T-helper 1 cell treated with Interleukin-12 subunit alpha and Interleukin-12 subunit beta and Interleukin-4 antibody, amounts not matched to agents 30 μg/mL and 1 μg/mL, for 36 hours (primary cell): ENCODE data around the gene ERBB4.

Experiments
- H3K27ac Mint-ChIP-seq: one replicate; pipeline ENCODE4 v1.8.0; 2021; ENCODE audit warnings: mild to moderate bottlenecking, mixed read lengths
- H3K27me3 Mint-ChIP-seq: one replicate; pipeline ENCODE4 v1.8.0; 2021; ENCODE audit warnings: low read depth, mixed read lengths
- H3K36me3 Mint-ChIP-seq: one replicate; pipeline ENCODE4 v1.8.0; 2021; ENCODE audit warnings: low read depth, mixed read lengths
- H3K4me1 Mint-ChIP-seq: one replicate; pipeline ENCODE4 v1.8.0; 2021; ENCODE audit warnings: low read depth, mixed read lengths
- H3K4me3 Mint-ChIP-seq: one replicate; pipeline ENCODE4 v1.8.0; 2021; ENCODE audit warnings: mild to moderate bottlenecking, moderate library complexity, mixed read lengths
- H3K9me3 Mint-ChIP-seq: one replicate; pipeline ENCODE4 v1.8.0; 2021; ENCODE audit warnings: mixed read lengths

ERBB4 gene

GRCh38 chr2:211367711-211368110 lies 1170.9 kb downstream of the ERBB4 start:
- no peak overlapping the region for H3K27ac Mint-ChIP-seq
- no peak overlapping the region for H3K4me3 Mint-ChIP-seq
- H3K9me3 Mint-ChIP-seq, result no peaks in the 10 kb centered on the region
- no peaks in the 10 kb centered on the region for H3K4me1 Mint-ChIP-seq
- no peaks in the 10 kb centered on the region for H3K27me3 Mint-ChIP-seq
- H3K36me3 Mint-ChIP-seq, result no peaks in the 10 kb centered on the region

GRCh38 chr2:211367293-211367692 lies 1171.3 kb downstream of the ERBB4 start:
- no peak overlapping the region for H3K27ac Mint-ChIP-seq
- no peaks in the 10 kb centered on the region for H3K36me3 Mint-ChIP-seq
- H3K9me3 Mint-ChIP-seq, result no peaks in the 10 kb centered on the region
- no peaks in the 10 kb centered on the region for H3K27me3 Mint-ChIP-seq
- no peaks in the 10 kb centered on the region for H3K4me1 Mint-ChIP-seq
- no peak overlapping the region for H3K4me3 Mint-ChIP-seq

- no peaks in the 10 kb centered on the region for H3K27me3 Mint-ChIP-seq
- H3K27ac Mint-ChIP-seq, result no peak overlapping the region
- H3K36me3 Mint-ChIP-seq, result no peaks in the 10 kb centered on the region
- H3K9me3 Mint-ChIP-seq, result no peaks in the 10 kb centered on the region
- H3K4me3 Mint-ChIP-seq, result no peak overlapping the region
- H3K4me1 Mint-ChIP-seq, result no peaks in the 10 kb centered on the region
These were observed 1173.7 kb downstream of the ERBB4 start for GRCh38 chr2:211364911-211365310.

GRCh38 chr2:211361383-211361782 lies 1177.2 kb downstream of the ERBB4 start:
- Mint-ChIP-seq H3K27ac (no peak overlapping the region), H3K36me3 (no peaks in the 10 kb centered on the region), H3K4me3 (no peak overlapping the region), H3K9me3 (no peaks in the 10 kb centered on the region), H3K4me1 (no peaks in the 10 kb centered on the region), H3K27me3 (no peaks in the 10 kb centered on the region)

- H3K27me3 Mint-ChIP-seq, result no peaks in the 10 kb centered on the region
- no peak overlapping the region for H3K27ac Mint-ChIP-seq
- no peaks in the 10 kb centered on the region for H3K4me1 Mint-ChIP-seq
- H3K36me3 Mint-ChIP-seq, result no peaks in the 10 kb centered on the region
- no peak overlapping the region for H3K4me3 Mint-ChIP-seq
- no peaks in the 10 kb centered on the region for H3K9me3 Mint-ChIP-seq
These were observed 1179.3 kb downstream of the ERBB4 start for GRCh38 chr2:211359347-211359746.

- Mint-ChIP-seq H3K9me3 (no peaks in the 10 kb centered on the region), H3K27me3 (no peaks in the 10 kb centered on the region), H3K4me1 (no peaks in the 10 kb centered on the region), H3K36me3 (no peaks in the 10 kb centered on the region), H3K27ac (no peak overlapping the region), H3K4me3 (no peak overlapping the region)
These were observed 1180.1 kb downstream of the ERBB4 start for GRCh38 chr2:211358504-211358903.

GRCh38 chr2:211354481-211354880 lies 1184.1 kb downstream of the ERBB4 start:
- no peaks in the 10 kb centered on the region for H3K27me3 Mint-ChIP-seq
- no peaks in the 10 kb centered on the region for H3K36me3 Mint-ChIP-seq
- H3K27ac Mint-ChIP-seq, result no peak overlapping the region
- H3K4me1 Mint-ChIP-seq, result no peaks in the 10 kb centered on the region
- no peaks in the 10 kb centered on the region for H3K9me3 Mint-ChIP-seq
- no peak overlapping the region for H3K4me3 Mint-ChIP-seq

GRCh38 chr2:211351987-211352386 lies 1186.6 kb downstream of the ERBB4 start:
- H3K4me1 Mint-ChIP-seq, result no peaks in the 10 kb centered on the region
- H3K27ac Mint-ChIP-seq, result no peak overlapping the region
- H3K9me3 Mint-ChIP-seq, result no peaks in the 10 kb centered on the region
- H3K4me3 Mint-ChIP-seq, result no peak overlapping the region
- no peaks in the 10 kb centered on the region for H3K36me3 Mint-ChIP-seq
- no peaks in the 10 kb centered on the region for H3K27me3 Mint-ChIP-seq

- Mint-ChIP-seq H3K9me3 (no peaks in the 10 kb centered on the region), H3K4me1 (no peaks in the 10 kb centered on the region), H3K36me3 (no peaks in the 10 kb centered on the region), H3K27me3 (no peaks in the 10 kb centered on the region), H3K4me3 (no peak overlapping the region), H3K27ac (no peak overlapping the region)
These were observed 1189.6 kb downstream of the ERBB4 start for GRCh38 chr2:211349031-211349430.

GRCh38 chr2:211347328-211347727 lies 1191.3 kb downstream of the ERBB4 start:
- Mint-ChIP-seq H3K9me3 (no peaks in the 10 kb centered on the region), H3K4me1 (no peaks in the 10 kb centered on the region), H3K27ac (no peak overlapping the region), H3K36me3 (no peaks in the 10 kb centered on the region), H3K4me3 (no peak overlapping the region), H3K27me3 (no peaks in the 10 kb centered on the region)

GRCh38 chr2:211344289-211344688 lies 1194.3 kb downstream of the ERBB4 start:
- no peaks in the 10 kb centered on the region for H3K4me1 Mint-ChIP-seq
- H3K27me3 Mint-ChIP-seq, result no peaks in the 10 kb centered on the region
- H3K36me3 Mint-ChIP-seq, result no peaks in the 10 kb centered on the region
- no peak overlapping the region for H3K27ac Mint-ChIP-seq
- H3K9me3 Mint-ChIP-seq, result no peaks in the 10 kb centered on the region
- H3K4me3 Mint-ChIP-seq, result no peak overlapping the region

- Mint-ChIP-seq H3K4me3 (no peak overlapping the region), H3K27ac (no peak overlapping the region), H3K36me3 (no peaks in the 10 kb centered on the region), H3K27me3 (no peaks in the 10 kb centered on the region), H3K9me3 (no peaks in the 10 kb centered on the region), H3K4me1 (no peaks in the 10 kb centered on the region)
These were observed 1205.2 kb downstream of the ERBB4 start for GRCh38 chr2:211333377-211333776.

- no peak overlapping the region for H3K4me3 Mint-ChIP-seq
- no peak overlapping the region for H3K27ac Mint-ChIP-seq
- no peaks in the 10 kb centered on the region for H3K9me3 Mint-ChIP-seq
- no peaks in the 10 kb centered on the region for H3K4me1 Mint-ChIP-seq
- no peaks in the 10 kb centered on the region for H3K27me3 Mint-ChIP-seq
- no peaks in the 10 kb centered on the region for H3K36me3 Mint-ChIP-seq
These were observed 1206.9 kb downstream of the ERBB4 start for GRCh38 chr2:211331736-211332135.

GRCh38 chr2:211329882-211330281 lies 1208.7 kb downstream of the ERBB4 start:
- no peak overlapping the region for H3K4me3 Mint-ChIP-seq
- H3K27ac Mint-ChIP-seq, result no peak overlapping the region
- no peaks in the 10 kb centered on the region for H3K9me3 Mint-ChIP-seq
- no peaks in the 10 kb centered on the region for H3K27me3 Mint-ChIP-seq
- H3K36me3 Mint-ChIP-seq, result no peaks in the 10 kb centered on the region
- no peaks in the 10 kb centered on the region for H3K4me1 Mint-ChIP-seq

GRCh38 chr2:211329421-211329820 lies 1209.2 kb downstream of the ERBB4 start:
- Mint-ChIP-seq H3K4me3 (no peak overlapping the region), H3K27me3 (no peaks in the 10 kb centered on the region), H3K9me3 (no peaks in the 10 kb centered on the region), H3K27ac (no peak overlapping the region), H3K4me1 (no peaks in the 10 kb centered on the region), H3K36me3 (no peaks in the 10 kb centered on the region)

- no peaks in the 10 kb centered on the region for H3K9me3 Mint-ChIP-seq
- no peaks in the 10 kb centered on the region for H3K4me1 Mint-ChIP-seq
- no peaks in the 10 kb centered on the region for H3K36me3 Mint-ChIP-seq
- H3K27me3 Mint-ChIP-seq, result no peaks in the 10 kb centered on the region
- no peak overlapping the region for H3K4me3 Mint-ChIP-seq
- no peak overlapping the region for H3K27ac Mint-ChIP-seq
These were observed 1210.5 kb downstream of the ERBB4 start for GRCh38 chr2:211328126-211328525.
